ENCODE data around the gene RPS3.

- no peak for TF ChIP-seq ZFP30 (CRISPR knock-in tag; IDR thresholded peaks at IDR 0.05)
- TF ChIP-seq PATZ1 (CRISPR knock-in tag; IDR thresholded peaks at IDR 0.05; ENCODE audit: borderline replicate concordance), result no peak
- TF ChIP-seq OSR1 (CRISPR knock-in tag; IDR thresholded peaks at IDR 0.05), result no peak
- no peak for TF ChIP-seq ZNF565 (CRISPR knock-in tag; conservative IDR thresholded peaks at IDR 0.05; ENCODE audit: low read depth)
Measured at GRCh38 chr11:75355051-75355450, 44.3 kb upstream of the RPS3 start.
